Testis (tissue), 2 donors: ENCODE results near the gene KLK10.

Source experiments
- POLR2A ChIP-seq: fragments of 450-650 bp; IDR thresholded peaks from one replicate; pipeline ENCODE4 v1.6.1; 2017; ENCODE audit warnings: antibody characterized with exemption, mild to moderate bottlenecking, moderate library complexity
- TF ChIP-seq, protein P1 (sequence below), 3 experiments: fragments of 450-650 bp in 2 of 3; fragments of 200-600 bp in 1 of 3; sonication (generic) in 1 of 3; IDR thresholded peaks; one replicate each; pipeline ENCODE4 v1.5.1; 2016 to 2019; ENCODE audit warnings: antibody characterized with exemption in 3 of 3, mild to moderate bottlenecking in 2 of 3, moderate library complexity in 1 of 3

DNA sequence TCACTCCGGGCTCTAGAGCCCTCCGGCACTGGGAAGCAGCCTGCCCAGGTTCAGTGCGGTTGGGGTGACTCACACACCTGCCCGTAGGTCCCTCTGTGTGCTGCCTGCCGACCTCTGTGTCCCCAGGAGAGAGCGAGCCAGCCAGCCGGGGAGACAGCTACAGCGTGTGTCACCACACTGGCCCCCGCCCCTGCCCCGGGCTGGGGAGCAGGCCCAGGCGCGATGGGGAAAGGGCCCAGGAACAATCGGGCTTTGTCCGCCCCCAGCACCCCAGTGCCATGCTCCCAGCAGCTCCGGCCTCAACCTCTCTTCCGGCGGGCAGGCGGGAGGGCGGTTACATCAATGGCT is 50.1 kb downstream of the KLK10 start, which contains the start of gene KLK6:
- TF ChIP-seq, protein P1, sequence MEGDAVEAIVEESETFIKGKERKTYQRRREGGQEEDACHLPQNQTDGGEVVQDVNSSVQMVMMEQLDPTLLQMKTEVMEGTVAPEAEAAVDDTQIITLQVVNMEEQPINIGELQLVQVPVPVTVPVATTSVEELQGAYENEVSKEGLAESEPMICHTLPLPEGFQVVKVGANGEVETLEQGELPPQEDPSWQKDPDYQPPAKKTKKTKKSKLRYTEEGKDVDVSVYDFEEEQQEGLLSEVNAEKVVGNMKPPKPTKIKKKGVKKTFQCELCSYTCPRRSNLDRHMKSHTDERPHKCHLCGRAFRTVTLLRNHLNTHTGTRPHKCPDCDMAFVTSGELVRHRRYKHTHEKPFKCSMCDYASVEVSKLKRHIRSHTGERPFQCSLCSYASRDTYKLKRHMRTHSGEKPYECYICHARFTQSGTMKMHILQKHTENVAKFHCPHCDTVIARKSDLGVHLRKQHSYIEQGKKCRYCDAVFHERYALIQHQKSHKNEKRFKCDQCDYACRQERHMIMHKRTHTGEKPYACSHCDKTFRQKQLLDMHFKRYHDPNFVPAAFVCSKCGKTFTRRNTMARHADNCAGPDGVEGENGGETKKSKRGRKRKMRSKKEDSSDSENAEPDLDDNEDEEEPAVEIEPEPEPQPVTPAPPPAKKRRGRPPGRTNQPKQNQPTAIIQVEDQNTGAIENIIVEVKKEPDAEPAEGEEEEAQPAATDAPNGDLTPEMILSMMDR (IDR thresholded peaks at IDR 0.05): no peak
- TF ChIP-seq POLR2A: no peak
